Hippocampal formation (tissue), 2 donors: ENCODE measurements around the gene RGS6.

ENCODE experiments used
- DNase-seq, 2 donors: peaks; one replicate each; lab custom pipeline; 2025; lab: John Stamatoyannopoulos, UW

RGS6 gene

DNA sequence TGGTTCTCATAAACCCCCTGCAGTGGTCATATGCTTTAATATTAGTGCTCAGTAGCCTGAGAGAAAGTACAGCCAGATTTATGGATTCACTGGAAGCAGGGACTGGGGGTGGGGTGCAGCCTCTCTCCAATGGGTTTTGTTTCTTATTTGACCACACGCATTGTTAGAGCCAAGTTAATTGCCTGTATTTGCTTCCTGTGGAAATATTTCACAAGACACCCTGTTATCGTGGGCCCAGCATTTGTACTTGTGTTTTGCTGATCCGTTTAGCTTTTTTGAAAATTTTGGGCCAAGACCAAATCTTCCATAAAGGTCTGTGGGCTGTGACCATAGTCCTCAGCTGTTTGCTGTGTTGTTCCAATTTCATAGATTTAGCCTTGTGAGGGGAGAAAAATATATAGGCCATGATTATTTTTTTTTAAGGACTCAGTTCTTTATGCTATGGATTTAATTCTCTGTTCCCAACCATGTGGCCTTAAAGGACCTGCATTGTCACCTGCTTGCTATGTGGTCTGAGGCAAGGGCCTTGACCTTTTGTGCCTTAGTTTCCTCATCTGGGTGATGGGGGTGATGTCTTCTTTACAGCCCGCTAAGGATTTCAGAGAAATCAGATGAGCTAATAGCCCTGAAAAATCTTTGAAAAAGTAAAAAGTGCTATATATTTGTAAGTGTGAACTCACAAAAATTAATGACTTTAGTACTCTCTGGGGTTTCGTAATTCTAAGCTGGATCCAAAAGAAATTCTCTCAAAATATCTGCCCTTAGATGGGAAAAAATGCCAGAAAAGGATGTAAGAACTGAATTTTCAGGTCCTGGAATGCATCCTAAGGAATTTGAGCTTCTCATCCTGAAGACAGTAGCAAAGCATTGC, 591.4 kb downstream of the RGS6 start:
- DNase-seq = no peak

DNA sequence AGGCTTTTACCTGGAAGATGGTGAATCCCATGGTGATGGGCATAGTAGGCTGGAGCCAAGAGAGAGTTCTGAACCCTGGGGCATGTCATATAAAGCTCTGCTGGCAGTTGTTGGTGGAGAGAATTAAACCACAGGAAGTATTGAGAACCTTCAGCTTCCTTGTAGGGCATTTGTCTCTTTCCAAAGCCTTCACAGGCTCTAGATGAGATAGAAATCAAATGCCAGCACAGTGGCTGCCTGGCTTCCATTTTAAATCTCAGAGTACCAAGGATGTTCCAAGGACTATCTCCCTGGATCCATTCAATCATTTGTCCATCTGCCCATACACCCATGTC, 592.0 kb downstream of the RGS6 start:
- no peak for DNase-seq

DNA sequence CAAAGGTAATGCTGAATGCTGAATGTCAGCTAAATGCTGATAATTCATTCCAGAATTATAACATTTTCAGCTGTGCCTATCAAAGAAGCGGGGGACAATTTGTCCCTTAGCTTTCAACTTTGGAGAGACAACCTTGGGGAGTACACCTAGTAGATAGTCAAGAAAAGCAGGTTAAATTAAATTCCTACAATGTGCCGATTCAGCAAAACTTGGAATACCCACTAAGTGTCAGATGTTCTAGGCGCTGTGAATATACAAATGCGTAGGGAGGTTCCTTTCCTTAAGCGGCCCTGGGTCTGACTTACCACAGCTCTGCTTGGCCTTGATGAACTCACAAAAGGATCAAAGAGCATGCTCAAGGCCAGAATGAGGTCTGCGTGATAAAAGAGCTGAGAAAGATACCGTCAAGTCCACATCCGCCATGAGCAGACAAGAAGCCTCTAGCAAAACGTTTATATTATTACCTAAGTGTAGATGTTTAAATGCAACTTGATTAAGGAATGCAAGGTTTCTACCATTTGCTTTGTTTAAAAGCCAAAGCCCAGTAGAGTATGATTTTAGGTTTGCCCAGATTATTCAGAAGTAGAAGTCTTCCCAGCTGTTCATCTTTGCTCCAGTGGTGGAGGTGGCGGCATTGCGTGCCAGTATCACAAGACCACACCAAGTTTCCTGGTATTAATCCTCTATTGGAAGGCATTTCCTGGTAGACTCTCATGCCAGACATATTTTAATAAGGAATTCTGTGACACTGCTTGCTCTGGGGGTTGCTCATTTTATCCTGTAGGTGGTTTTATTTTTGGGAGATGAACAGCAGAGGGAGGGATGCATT, 593.1 kb downstream of the RGS6 start:
- DNase-seq = no peak

DNA sequence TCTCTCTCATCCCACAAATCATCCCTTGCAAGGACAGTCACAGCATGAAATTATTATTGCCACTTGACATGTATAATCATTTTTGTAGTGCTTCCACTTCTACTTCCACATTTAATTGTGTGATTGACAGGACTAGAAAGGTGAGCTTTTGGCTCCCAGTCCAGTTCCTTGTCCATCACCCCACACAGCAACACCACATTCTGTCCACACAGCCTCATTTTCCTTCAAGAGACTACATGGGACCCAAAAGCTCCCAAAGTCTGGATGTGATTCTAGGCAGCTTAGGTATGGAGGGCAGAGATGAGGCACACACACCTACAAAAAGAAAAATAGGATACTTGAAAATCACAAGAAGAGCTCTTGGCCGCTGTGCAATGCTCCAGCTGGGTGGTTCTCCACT, 595.4 kb downstream of the RGS6 start:
- DNase-seq = no peak

DNA sequence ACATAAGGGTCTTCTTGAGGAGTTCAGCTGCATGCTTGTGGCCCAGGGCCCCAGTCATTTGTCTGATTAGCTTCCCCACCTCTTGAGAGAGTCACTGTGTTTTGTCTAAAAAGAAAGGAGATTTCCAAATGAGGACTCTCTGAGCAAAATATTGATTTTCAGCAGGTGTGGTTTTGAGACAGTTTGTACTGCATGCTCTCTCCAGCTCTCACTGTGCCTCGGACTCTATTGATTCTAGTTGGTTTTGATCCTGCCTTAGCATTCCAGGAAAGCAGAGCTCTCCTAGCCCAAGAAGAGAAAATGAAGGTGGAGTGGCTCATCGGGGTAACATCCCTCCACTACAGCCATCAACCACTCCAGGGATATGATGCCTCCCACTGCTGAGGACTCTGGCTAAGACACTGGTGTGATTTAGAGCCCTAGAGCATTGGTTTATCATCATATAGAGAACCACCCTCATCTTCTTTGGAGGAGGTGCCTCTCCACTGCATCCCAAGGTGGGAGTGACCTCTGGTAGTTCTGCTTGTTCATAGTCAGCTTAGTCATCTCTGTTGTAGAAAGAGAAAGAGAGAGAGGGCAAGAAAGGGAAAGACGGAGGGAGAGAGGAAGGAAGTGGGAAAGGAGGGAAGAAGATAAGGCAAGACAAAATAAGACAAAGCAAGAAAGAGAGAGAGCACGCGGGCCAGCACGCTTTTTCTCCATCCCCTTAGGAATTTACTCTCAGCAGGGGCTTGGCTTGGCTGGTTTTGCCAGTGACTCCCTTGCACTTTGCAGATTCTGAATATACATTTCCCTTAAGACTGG, 596.0 kb downstream of the RGS6 start:
- DNase-seq = no peak

DNA sequence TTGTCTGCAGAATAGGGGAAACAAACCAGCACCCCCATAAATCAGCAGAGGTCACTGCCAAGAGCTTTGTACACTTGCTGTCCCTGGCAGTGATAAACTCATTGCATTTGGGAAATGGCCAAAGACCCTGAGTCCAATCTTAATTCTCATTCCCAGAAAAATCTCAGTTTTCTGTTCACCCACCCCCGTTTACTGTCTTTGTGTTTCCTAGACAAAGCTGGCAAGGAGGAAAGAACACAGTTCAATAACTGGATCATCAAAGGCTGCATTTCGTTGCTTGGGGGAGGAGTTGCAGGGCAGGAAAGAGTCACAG, 596.6 kb downstream of the RGS6 start:
- no peak for DNase-seq

DNA sequence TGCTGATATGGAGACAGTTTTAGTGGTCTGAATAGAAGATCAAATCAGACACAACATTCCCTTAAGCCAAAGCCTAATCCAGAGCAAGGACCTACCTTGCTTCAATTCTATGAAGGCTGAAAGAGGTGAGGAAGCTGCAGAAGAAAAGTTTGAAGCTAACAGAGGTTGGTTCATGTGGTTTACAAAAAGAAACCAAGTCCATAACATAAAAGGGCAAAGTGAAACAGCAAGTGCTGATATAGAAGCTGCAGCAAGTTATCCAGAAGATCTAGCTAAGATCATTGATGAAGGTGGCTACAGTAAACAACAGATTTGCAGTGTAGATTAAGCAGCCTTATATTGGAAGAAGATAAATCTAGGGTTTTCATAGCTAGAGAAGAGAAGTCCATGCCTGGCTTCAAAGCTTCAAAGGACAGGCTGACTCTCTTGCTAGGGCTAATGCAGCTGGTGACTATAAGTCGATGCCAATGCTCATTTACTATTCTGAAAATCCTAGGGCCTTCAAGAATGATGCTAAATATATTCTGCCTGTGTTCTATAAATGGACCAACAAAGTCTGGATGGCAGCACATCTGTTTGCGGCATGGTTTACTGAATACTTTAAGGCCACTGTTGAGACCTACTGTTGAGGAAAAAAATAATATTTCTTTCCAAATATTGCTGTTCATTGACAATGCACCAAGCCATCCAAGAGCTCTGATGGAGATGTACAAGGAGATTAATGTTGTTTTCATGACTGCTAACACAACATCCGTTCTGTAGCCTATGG, 600.6 kb downstream of the RGS6 start:
- no peak for DNase-seq

DNA sequence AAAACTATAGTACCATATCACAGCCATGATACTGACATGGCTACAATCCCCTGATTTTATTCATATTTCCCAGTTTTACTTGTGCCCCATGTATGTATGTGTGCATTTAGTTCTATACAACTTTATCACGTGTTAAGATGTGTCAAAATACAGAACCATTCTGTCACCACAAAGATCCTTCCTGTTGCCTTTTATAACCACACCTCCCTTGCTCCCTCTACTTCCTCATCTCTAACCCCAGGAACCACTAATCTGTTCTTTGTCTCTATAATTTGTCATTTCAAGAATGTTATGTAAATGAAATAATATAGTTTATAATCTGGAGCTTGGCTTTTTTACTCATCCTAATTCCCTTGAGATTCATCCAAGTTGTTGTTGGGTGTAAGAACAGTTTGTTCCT, 603.3 kb downstream of the RGS6 start:
- no peak for DNase-seq

DNA sequence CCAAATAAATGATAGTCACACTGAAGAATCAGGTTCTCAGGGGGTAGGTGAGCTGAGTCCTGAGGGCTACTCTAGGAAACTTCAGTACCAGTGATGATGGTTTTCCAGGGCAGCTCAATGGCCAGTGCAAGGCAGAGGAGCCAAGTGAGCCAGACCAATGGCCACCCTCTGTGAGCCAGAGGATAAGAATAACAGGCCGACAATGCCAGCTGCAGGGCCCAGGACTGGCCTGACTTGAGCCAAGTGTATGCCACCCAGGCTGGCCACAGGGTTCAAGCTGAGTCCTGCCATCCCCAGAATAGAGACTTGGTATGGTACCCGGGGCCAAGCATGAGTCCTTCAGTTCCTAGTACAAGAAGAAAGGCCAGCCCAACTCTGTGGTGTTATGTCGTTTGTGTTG, 606.2 kb downstream of the RGS6 start:
- no peak for DNase-seq

DNA sequence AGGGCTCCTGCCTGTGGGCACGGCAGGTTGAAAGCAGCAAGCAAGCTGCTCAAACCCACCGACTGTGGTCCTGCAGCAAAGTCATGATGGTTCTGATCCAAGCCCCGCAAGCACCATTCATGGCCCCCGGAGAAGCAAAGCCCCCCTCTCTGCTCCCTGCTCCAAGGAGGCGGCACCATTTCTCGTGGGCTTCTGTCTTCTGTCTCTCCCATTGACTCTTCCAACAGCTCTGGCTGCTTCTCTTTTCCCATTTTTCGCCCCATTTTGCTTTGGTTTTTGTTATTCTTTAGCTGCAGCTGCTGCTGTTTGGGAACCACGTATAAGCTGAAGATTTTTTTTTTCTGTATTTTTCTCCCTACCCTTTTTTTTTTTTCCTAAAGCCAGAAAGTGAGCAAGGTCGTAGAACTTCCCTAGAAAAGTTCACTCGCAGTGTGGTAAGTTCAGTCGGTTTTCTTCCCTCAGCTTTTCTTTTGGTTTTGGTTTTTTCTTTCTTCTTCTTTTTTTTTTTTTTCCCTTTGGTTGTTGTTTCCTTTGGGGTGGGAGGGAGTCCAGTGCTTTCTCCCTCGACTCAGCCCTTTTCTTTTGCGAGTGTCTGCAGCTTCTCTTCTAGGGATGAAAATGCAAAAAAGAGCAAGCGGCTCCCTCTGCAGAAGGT, 607.6 kb downstream of the RGS6 start:
- no peak for DNase-seq

DNA sequence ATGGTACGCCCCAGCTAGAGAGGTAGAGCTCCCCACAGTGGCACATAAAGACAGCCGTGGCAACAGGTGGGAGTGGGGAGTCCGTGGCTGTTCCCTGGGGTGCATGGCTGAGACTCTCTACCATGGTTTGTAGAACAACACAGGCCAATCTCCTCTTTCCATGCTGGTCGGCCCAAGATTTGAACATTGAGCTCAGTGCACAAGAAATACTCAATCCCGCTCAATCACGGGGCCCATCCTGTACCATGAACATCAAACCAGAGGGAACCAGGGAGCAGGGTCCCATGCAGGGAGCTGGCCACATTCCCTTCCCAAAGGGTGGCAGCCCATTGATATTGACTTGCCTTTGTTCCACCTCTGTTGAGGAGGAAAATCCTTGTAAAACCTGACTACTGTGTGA, 608.6 kb downstream of the RGS6 start:
- DNase-seq = no peak

DNA sequence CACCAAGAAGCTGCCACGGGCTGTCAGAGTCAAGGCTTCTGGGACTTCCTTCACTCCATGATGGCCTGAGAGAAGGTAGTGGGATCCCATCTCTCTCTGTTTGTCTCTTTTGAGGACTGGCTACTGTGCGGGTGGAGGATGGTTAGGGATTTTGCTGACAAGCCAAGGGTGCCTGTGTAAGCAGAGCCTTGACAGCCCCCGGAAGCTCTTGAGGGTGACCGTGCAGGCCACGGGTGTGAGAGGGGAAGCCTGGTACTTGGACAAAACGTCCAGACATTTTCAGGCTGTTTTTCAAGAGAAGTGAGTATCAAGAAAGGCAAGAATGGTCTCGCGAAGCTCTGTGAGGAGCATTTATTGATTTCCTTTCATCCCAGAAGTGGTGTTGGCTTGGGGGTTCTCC, 609.3 kb downstream of the RGS6 start:
- DNase-seq = no peak

DNA sequence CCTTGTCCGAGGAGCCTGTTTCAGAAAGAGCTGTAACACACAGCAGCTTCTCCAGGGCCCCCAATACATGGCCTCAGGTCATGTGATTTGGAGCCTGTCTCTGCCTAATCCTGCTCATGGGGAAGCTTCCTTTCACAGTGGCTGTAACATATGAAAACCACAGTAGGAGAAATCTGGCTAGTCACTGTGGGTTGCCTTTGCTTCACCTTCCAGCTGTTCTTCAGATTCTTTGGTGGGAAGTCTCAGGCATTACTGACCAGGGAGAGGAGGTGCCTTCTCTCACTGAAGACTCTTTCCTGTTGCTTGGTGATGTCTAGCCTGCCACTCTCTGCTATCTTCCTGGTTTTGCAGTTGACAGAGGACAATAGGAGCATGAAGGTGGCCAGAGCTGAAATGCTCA, 611.1 kb downstream of the RGS6 start:
- DNase-seq = no peak

DNA sequence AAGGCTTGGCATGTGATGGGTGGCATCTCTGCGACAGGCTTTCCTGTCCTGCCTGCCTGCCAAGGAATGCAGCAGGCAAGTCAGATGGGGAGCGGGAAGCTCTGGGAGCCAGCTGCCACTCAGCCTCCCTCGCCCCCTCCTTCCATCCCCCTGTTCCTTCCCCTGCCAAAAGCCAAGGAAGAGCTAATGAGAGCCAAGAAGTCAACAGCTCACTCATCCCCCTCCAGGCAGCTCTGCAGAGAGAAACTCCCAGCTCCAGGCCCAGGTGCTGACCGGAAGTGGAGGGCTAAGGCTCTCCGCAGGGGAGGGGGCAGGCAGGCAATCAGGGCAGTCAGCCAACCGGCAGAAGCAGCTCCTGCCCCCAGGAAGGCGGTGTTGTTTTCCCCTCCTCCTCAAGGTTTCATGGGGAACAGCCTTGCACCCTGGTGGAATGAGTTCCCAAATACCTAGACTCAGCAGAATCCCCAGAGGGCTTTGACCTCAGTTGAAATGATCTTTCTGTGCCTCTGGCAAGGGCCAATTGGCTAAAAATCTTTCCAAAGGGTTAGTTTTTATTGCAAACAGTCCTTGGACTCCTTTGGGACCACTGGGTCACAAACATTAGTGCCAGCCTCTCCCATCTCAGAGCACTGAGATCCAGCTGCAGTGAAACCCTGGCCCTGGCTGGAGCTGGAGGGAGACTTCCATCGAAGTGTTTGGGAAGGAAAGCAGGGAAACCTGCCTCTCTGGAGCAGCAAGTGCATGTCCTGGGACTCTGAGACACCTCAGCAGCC, 612.6 kb downstream of the RGS6 start:
- DNase-seq = no peak

DNA sequence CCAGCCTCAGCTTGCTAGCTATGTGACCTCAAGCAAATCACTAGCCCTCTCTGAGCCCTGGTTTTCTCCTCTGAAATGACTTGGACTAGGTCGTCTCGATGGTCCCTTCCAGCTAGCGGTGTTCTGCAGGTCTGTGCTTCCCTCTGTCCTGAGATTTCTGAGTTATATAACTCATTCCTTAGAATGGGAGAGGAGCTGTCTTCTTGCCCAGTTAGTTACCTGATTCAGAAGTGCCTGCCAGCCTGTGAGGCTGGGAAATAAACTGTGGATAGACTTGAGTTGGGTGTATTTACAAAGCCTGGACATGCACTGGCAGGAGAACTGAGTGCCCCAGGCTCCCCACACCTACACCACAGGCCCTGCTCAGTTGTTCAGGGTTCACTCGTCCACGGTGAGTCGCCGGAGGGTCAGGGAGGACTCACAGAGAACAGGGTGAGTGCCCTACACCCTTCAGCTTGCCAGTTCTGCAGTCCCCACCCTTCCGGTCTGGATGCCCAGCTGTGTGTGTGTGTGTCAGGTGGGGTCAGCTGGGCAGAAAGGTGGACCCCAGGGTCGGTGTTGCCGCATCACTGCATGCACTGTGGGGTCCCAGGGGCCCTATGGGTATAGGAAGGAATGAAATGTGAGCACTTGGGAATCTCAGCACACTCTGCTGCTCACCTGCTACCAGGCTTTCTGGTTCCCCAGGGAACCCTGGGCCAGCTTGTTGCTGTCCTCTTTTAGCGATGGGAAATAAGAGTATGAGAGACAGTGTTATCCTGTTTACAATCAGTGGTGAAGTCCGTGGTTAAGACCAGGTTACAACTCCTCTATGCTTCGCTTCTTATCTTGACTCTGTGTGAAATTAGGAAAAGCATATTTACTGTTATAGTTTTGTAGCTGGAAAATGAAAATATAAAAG, 613.4 kb downstream of the RGS6 start:
- DNase-seq = peak in 1 of 2 donors; percentile 9

DNA sequence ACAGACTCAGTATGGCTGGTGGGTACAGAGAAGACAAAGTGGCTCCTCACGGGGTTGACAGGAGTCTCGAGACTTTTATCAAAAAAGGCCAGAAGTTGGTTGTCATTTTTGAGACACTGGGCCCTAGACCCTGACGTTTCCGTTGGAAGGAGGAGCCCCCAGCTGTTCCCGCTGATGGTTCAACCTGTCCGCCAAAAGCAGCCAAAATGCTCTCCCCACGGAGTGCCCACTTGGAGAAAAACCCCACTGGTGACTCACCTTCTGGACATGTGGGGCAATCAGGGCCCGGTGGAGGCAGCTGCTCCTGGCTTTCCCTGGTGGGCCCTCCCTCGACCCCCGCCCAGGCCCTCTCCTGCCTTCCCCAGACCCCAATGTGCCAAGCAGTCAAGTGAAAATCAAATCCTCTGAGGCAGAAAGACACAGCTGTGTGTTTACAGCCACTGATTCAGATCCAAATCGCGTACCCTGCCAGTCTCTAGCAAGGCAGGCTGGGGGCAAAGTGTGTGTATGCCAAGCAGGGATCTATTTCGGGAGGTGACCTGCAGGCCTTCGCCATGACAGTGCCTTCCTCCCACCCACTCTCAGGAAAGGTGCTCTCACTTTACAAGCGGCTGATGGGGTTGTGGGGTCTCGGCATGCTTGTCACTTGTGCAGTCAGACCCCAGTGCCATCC, 614.3 kb downstream of the RGS6 start:
- DNase-seq = no peak

DNA sequence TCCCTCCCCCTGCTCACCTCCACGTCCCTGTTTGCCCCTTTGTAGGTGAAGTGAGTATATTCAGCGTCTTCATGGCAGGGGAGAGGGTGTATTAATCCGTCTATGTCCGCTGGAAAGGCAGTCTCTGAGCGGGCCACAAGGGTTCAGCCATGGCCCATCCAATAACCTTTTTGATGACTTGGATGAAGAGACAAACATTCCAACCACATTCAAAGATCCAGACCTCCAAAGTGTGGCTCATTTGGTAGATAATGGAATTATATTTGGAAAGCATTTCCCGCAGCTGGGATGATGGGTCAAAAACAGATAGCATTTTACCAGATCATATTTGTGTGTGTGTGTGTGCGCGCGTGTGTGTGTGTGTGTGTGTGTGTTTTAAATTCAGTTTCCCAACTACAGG, 615.8 kb downstream of the RGS6 start:
- no peak for DNase-seq

DNA sequence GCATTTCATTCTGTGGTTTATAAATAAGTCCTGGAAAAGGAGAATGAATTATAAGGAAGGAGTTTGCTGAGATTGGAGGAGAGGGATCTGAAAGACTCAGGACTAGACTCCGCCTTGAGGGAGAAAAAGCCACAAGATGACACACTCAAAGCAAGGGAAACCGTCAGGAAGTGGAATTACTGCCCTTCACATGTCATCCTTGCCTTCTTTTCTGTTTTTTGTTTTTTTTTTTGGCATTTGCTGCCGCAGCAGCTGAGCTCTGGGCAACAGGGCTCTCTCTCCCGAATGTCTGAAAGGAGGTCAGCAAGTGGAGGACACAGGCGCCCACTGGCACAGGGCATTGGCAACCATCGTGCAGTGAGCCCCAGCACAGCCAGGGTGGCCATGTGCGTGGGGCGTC, 616.8 kb downstream of the RGS6 start:
- DNase-seq = no peak

DNA sequence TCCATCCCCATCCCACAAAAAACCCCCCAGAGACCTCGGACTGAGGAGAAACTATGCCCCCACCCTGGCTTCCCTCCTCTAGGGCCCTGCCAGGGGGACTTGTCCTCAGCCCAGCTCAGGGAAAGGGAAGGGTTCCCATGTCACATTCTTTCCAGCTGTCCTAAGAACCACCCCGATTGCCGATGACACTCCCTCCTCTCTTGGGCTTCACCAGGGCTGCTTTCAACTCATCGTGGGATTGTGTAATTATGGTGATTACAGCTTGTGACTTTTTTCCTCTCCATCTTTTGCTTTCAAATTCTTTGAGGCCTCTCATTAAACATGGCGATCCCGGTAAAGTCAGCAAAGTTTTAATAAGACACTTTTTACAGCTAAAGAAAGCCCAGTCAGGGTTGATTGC, 617.6 kb downstream of the RGS6 start:
- no peak for DNase-seq
